A673 (cell line): ENCODE data around the gene SRBD1.

ENCODE experiments used
- EZH2 ChIP-seq: fragments of 200-600 bp; sonication (generic); IDR thresholded peaks from 2 replicates; pipeline ENCODE4 v1.6.1; 2017; ENCODE audit warnings: borderline replicate concordance, low read depth, mild to moderate bottlenecking, mixed read lengths, antibody characterized with exemption, low read length; ENCODE audit not compliant: poor library complexity, severe bottlenecking
- TF ChIP-seq, protein P1 (sequence below): fragments of 300-800, 200-600 bp; sonication (generic); conservative IDR thresholded peaks from 2 replicates; pipeline ENCODE4 v1.5.1; 2017; ENCODE audit warnings: low read depth, mild to moderate bottlenecking, antibody characterized with exemption, low read length, moderate library complexity, mixed read lengths

DNA sequence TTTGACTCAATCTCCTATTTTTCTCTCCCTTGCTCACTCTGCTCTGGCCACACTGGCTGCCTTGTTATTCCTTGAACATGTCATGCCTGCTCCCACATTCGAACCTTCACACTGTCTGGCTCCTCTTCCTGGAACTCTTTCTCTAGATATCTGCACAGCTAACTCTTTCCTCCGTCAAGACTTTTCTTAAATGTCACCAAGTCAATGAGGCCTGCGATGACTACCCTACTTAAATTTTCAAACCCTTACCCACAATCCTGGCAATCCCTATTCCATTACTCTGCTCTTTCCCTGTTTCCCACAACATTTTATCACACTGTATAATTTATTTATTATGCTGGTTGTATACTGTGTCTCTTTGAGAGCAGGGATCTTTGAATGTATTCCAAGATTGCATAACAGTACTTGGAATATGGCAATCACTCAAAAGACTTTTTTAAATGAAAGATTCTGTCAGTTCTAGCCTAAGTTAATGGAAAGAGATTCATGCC is 206.2 kb downstream of the SRBD1 start:
- TF ChIP-seq, protein P1, sequence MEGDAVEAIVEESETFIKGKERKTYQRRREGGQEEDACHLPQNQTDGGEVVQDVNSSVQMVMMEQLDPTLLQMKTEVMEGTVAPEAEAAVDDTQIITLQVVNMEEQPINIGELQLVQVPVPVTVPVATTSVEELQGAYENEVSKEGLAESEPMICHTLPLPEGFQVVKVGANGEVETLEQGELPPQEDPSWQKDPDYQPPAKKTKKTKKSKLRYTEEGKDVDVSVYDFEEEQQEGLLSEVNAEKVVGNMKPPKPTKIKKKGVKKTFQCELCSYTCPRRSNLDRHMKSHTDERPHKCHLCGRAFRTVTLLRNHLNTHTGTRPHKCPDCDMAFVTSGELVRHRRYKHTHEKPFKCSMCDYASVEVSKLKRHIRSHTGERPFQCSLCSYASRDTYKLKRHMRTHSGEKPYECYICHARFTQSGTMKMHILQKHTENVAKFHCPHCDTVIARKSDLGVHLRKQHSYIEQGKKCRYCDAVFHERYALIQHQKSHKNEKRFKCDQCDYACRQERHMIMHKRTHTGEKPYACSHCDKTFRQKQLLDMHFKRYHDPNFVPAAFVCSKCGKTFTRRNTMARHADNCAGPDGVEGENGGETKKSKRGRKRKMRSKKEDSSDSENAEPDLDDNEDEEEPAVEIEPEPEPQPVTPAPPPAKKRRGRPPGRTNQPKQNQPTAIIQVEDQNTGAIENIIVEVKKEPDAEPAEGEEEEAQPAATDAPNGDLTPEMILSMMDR, result no peak
- no peak for TF ChIP-seq EZH2
